Stimulated activated effector memory CD8-positive, alpha-beta T cell treated with anti-CD3 and anti-CD28 coated beads, Interleukin-12 subunit alpha, Interleukin-12 subunit beta, amount 100 ng/mL, for 72 hours (primary cell): Measurements from ENCODE around the gene DMRTC1.
"Not testable (repeated sequence)": the region's sequence is repeated elsewhere in the genome, so short reads cannot be mapped to it uniquely, and the experiment has no call there.

Source experiments
- ATAC-seq: fragments of 150-1000 bp; cut with Tn5 transposase; 2 replicates; pipeline ENCODE4 v1.10.0; 2021
- DNase-seq, 2 donors: peaks; one replicate each; pipeline ENCODE4 v3.0.0; 2021 to 2022; ENCODE audit warnings: low spot score in 2 of 2
- H3K27ac Mint-ChIP-seq: one replicate; pipeline ENCODE4 v1.8.0; 2022; ENCODE audit warnings: mild to moderate bottlenecking, mixed read lengths
- H3K36me3 Mint-ChIP-seq: one replicate; pipeline ENCODE4 v1.8.0; 2022; ENCODE audit warnings: mild to moderate bottlenecking, mixed read lengths
- H3K4me1 Mint-ChIP-seq: one replicate; pipeline ENCODE4 v1.8.0; 2022; ENCODE audit warnings: mixed read lengths
- H3K4me3 Mint-ChIP-seq: one replicate; pipeline ENCODE4 v1.8.0; 2022; ENCODE audit warnings: mild to moderate bottlenecking, mixed read lengths
- H3K9me3 Mint-ChIP-seq: one replicate; pipeline ENCODE4 v1.8.0; 2022; ENCODE audit warnings: mixed read lengths

DMRTC1 gene

DNA sequence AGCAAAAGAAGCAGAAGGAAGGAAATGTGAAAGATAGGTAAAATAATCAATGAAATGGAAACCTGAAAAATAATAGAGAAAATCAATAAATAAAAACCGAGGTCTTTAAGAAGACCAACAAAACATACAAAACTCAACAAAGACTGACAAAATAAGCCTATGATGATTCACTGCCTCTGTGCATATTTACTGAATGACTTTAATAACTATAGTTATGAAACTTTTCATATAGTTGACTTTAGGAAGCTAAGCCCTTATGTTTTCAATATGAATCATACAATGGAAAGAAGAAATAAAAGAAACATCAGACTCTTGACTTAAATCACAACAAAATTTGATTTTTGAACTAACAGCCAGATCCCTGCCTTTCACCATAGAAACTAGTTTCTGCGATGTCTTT, 106.1 kb downstream of the DMRTC1 start:
- not testable (repeated sequence) for H3K9me3 Mint-ChIP-seq, H3K4me1 Mint-ChIP-seq, H3K27ac Mint-ChIP-seq, DNase-seq, H3K36me3 Mint-ChIP-seq, H3K4me3 Mint-ChIP-seq, ATAC-seq

DNA sequence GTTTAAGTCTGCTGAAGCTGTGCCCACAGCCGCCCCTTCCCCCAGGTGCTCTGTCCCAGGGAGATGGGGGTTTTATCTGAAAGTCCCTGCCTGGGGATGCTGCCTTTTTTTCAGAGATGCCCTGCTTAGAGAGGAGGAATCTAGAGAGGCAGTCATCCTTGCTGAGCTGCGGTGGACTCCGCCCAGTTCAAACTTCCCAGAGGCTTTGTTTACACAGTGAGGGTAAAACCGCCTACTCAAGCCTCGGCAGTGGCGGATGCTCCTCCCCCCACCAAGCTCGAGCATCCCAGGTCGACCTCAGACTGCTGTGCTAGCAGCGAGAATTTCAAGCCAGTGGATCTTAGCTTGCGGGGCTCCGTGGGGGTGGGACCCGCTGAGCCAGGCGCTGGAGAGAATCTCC, 112.9 kb downstream of the DMRTC1 start:
- H3K4me3 Mint-ChIP-seq, H3K36me3 Mint-ChIP-seq, ATAC-seq: not testable (repeated sequence)

More for the DNA sequence above, 112.9 kb downstream of the DMRTC1 start:
- H3K9me3 Mint-ChIP-seq, H3K4me1 Mint-ChIP-seq, H3K27ac Mint-ChIP-seq, DNase-seq: not testable (repeated sequence)
